Osteoblast (primary cell): Measurements from ENCODE around the gene CD79A. TPM values are rescaled to one million over a fixed set of nuclear protein-coding genes. Genes with fewer than 3 reads are reported as not detected.

Experiments used
- DNase-seq: peaks from one replicate; pipeline ENCODE4 v3.0.0; 2011; ENCODE audit warnings: low spot score, mixed read lengths; ENCODE audit not compliant: insufficient read length; ENCODE audit errors: missing footprints
- H2AFZ ChIP-seq: 2 replicates; pipeline ENCODE4 v1.6.0; 2011; ENCODE audit warnings: mild to moderate bottlenecking, low read length
- H3K27ac ChIP-seq: 2 replicates; pipeline ENCODE4 v1.5.1; 2011; ENCODE audit warnings: mild to moderate bottlenecking, low read depth, low read length, moderate library complexity
- H3K27me3 ChIP-seq: 2 replicates; pipeline ENCODE4 v1.6.0; 2012; ENCODE audit warnings: mild to moderate bottlenecking, control low read depth, inconsistent platforms, low read length, moderate library complexity; ENCODE audit not compliant: insufficient read depth
- H3K36me3 ChIP-seq: 2 replicates; pipeline ENCODE4 v1.5.1; 2011; ENCODE audit warnings: mild to moderate bottlenecking, low read length, control low read depth, moderate library complexity; ENCODE audit not compliant: insufficient read depth
- H3K4me1 ChIP-seq: 2 replicates; pipeline ENCODE4 v1.5.1; 2011; ENCODE audit warnings: mild to moderate bottlenecking, low read length, control low read depth, moderate library complexity; ENCODE audit not compliant: insufficient read depth
- H3K4me2 ChIP-seq: 2 replicates; pipeline ENCODE4 v1.6.0; 2011; ENCODE audit warnings: mild to moderate bottlenecking, low read length; ENCODE audit not compliant: insufficient read depth
- H3K4me3 ChIP-seq: fragments of 200-600 bp; sonication (generic); 3 replicates; pipeline ENCODE4 v1.5.1; 2012; ENCODE audit warnings: mild to moderate bottlenecking, low read length, inconsistent platforms; ENCODE audit not compliant: insufficient read depth
- H3K79me2 ChIP-seq: 2 replicates; pipeline ENCODE4 v1.6.0; 2012; ENCODE audit warnings: mild to moderate bottlenecking, low read length, control low read depth, inconsistent platforms; ENCODE audit not compliant: insufficient read depth
- H3K9me3 ChIP-seq: 2 replicates; pipeline ENCODE4 v1.5.1; 2011; ENCODE audit warnings: low read depth, low read length, control low read depth
- H4K20me1 ChIP-seq: 2 replicates; pipeline ENCODE4 v1.6.0; 2012; ENCODE audit warnings: mild to moderate bottlenecking, low read length, control low read depth; ENCODE audit not compliant: insufficient read depth
- total RNA-seq: library from RNA; depleted of rRNA; stranded (reverse); fragments of >200 nt; gene quantifications from 2 replicates; pipeline ENCODE4 v1.2.3, GENCODE V29; 2012
- TF ChIP-seq, protein P1 (sequence below): IDR thresholded peaks from 2 replicates; pipeline ENCODE4 v1.5.1; 2011; ENCODE audit warnings: mild to moderate bottlenecking, low read depth, low read length, moderate library complexity; ENCODE audit errors: extremely low read depth

Gene CD79A
- total RNA-seq, 1 donor, result 0.36 TPM

DNA sequence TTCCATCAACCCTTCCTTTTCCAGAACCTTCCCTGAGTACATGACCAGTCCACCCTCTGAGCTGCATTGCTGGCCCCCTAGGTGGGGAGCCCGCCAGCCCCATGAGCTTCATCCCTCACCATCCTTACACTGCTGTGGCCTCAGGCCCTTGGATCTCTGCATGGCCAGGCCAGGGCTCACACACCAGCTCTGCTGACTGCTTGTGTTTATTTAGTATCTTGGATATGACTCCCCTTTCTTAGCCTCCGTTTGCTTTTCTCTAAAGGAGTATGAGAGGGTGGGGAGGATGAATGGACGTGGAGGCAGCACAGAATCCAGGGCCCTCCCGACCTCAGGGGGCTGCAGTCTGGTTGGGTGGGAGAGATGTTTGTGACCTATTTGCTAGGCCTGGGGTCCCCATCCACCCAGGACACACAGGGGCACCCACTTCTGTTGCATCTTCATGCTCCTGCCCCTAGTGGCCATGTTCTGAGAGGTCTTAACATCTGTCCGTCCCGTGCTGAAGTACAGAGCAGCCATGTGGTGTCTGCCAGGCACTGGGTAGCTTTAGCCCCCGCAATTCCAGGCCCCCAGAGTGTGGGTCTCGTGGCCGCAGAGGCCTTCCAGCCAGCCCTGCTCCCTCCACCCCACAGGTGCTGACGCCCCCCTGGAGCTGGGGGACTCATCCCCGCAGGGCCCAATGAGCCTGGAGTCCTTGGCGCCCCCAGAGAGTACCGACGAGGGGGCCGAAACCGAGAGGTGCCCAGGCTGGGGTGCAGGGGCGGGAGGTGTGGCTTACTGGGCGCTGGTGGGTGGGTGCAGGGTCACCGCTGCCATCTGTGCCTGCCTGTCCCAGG lies 18.9 kb downstream of the CD79A start:
- no peak overlapping the region for H2AFZ ChIP-seq
- no peaks in the 10 kb centered on the region for H3K27me3 ChIP-seq
- H3K36me3 ChIP-seq, result peaks cover 54% of the 10 kb centered on the region
- no peaks in the 10 kb centered on the region for H3K9me3 ChIP-seq
- no peak overlapping the region for H3K4me2 ChIP-seq
- DNase-seq, result peak; percentile 88
- H3K4me1 ChIP-seq, result no peaks in the 10 kb centered on the region
- H3K4me3 ChIP-seq, result no peak overlapping the region
- no peak overlapping the region for H3K27ac ChIP-seq
- H4K20me1 ChIP-seq, result peaks cover 12% of the 10 kb centered on the region
- TF ChIP-seq, protein P1, sequence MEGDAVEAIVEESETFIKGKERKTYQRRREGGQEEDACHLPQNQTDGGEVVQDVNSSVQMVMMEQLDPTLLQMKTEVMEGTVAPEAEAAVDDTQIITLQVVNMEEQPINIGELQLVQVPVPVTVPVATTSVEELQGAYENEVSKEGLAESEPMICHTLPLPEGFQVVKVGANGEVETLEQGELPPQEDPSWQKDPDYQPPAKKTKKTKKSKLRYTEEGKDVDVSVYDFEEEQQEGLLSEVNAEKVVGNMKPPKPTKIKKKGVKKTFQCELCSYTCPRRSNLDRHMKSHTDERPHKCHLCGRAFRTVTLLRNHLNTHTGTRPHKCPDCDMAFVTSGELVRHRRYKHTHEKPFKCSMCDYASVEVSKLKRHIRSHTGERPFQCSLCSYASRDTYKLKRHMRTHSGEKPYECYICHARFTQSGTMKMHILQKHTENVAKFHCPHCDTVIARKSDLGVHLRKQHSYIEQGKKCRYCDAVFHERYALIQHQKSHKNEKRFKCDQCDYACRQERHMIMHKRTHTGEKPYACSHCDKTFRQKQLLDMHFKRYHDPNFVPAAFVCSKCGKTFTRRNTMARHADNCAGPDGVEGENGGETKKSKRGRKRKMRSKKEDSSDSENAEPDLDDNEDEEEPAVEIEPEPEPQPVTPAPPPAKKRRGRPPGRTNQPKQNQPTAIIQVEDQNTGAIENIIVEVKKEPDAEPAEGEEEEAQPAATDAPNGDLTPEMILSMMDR, result peak; percentile 38
- H3K79me2 ChIP-seq, result peaks cover 5% of the 10 kb centered on the region

DNA sequence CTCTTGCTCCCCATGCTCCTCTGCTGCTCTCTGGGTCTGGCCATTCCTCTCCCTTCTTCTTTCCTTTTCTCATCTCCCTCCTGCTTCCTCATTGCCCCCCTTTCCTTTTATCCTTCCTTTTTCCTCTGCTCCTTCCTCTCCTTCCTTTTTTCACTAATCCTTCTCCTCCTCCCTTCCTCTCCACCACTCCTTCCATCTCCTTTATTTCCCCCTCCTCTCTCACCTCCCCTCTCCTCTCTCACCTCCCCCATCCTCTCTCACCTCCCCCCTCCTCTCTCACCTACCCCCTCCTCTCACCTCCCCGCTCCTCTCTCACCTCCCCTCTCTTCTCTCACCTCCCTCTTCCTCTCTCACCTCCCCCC lies 19.5 kb downstream of the CD79A start:
- no peaks in the 10 kb centered on the region for H3K4me1 ChIP-seq
- no peaks in the 10 kb centered on the region for H3K9me3 ChIP-seq
- peaks cover 53% of the 10 kb centered on the region for H3K36me3 ChIP-seq
- H2AFZ ChIP-seq, result no peak overlapping the region
- TF ChIP-seq, protein P1, result no peak
- no peak overlapping the region for H3K4me3 ChIP-seq
- peaks cover 9% of the 10 kb centered on the region for H4K20me1 ChIP-seq
- H3K27ac ChIP-seq, result no peak overlapping the region
- H3K79me2 ChIP-seq, result peaks cover 4% of the 10 kb centered on the region
- no peak overlapping the region for H3K4me2 ChIP-seq
- H3K27me3 ChIP-seq, result no peaks in the 10 kb centered on the region
- no peak for DNase-seq

DNA sequence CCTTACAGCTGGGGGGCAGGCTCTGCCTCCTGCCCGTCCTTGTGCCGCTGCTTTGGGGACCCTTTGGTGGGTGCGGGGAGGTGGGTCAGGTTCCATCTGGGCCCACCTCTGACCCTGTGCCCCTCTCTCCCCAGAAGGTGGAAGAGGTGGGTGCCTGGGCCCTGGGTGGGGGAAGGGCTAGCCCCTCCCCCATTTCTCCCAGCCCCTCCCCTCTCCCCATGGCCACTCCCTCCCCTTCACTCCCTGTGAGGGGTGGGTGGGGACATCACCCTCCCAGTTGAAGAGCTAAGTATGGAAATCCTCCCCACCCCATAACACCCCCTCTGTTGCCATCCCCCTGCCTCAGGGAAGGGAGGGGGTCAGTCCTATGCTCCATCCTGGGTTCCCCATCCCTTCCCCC lies 20.1 kb downstream of the CD79A start:
- Histone ChIP-seq H2AFZ (no peak overlapping the region), H3K4me3 (no peak overlapping the region), H3K27me3 (no peaks in the 10 kb centered on the region), H3K4me1 (no peaks in the 10 kb centered on the region), H3K27ac (no peak overlapping the region), H3K9me3 (no peaks in the 10 kb centered on the region), H3K36me3 (peaks cover 49% of the 10 kb centered on the region), H4K20me1 (peaks cover 4% of the 10 kb centered on the region), H3K4me2 (no peak overlapping the region), H3K79me2 (peaks cover 2% of the 10 kb centered on the region)
- peak; percentile 74 for DNase-seq
- TF ChIP-seq, protein P1, result no peak

DNA sequence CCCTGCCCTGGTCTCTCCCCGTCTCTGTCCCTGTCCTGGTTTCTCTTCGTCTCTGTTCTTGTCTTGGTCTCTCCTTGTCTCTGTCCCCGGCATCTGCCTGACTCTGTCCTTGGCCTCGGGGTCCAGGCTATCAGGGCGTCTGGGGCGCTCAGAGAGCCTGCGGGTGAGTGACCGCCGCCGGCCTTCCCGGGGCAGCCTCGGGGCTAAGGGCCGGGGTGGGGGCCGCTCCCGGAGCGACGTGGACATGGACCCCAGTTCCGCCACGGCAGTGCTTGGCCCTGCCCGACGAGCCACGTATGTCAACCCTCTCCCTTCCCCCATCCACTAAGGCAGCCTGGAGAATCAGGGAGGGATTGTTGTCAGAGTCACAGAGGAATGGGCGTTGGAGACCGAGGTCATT lies 20.7 kb downstream of the CD79A start:
- H4K20me1 ChIP-seq, result peaks cover 4% of the 10 kb centered on the region
- no peaks in the 10 kb centered on the region for H3K27me3 ChIP-seq
- H2AFZ ChIP-seq, result no peak overlapping the region
- peaks cover 48% of the 10 kb centered on the region for H3K36me3 ChIP-seq
- no peaks in the 10 kb centered on the region for H3K4me1 ChIP-seq
- H3K79me2 ChIP-seq, result no peaks in the 10 kb centered on the region
- no peak for DNase-seq
- H3K27ac ChIP-seq, result no peak overlapping the region
- no peaks in the 10 kb centered on the region for H3K9me3 ChIP-seq
- no peak overlapping the region for H3K4me2 ChIP-seq
- H3K4me3 ChIP-seq, result no peak overlapping the region
- TF ChIP-seq, protein P1, result no peak
